Breast epithelium (tissue), 3 donors: Measurements from ENCODE around the gene S100G.

Experiments used
- CTCF ChIP-seq, 3 donors: fragments of 450-650 bp; IDR thresholded peaks; one replicate each; pipeline ENCODE4 v1.5.1; 2016 to 2017; ENCODE audit warnings: antibody characterized with exemption in 3 of 3, mild to moderate bottlenecking in 3 of 3, moderate library complexity in 3 of 3
- POLR2A ChIP-seq: fragments of 450-650 bp; IDR thresholded peaks from one replicate; pipeline ENCODE4 v1.6.1; 2016; ENCODE audit warnings: antibody characterized with exemption, mild to moderate bottlenecking, moderate library complexity
- POLR2AphosphoS5 ChIP-seq, 3 donors: sonication (generic); formaldehyde crosslinking; IDR thresholded peaks; one replicate each; pipeline ENCODE4 v1.6.1; 2017; ENCODE audit warnings: antibody characterized with exemption in 3 of 3

GRCh38 chrX:16619024-16619423, 30.9 kb upstream of the S100G start:
- TF ChIP-seq POLR2AphosphoS5 (IDR thresholded peaks at IDR 0.05) (no peak), POLR2A (no peak), CTCF (IDR thresholded peaks at IDR 0.05) (no peak)
